Heart left ventricle (tissue), 16 donors: ENCODE data around the gene CYGB. TPM values are rescaled to one million over a fixed set of nuclear protein-coding genes. Genes with fewer than 3 reads are reported as not detected.

Experiments
- ATAC-seq, 4 donors: fragments of 200-7000 bp; cut with Tn5 transposase; one replicate each; pipeline ENCODE4 v1.9.1; 2020 to 2022; ENCODE audit warnings: moderate library complexity in 4 of 4, mild to moderate bottlenecking in 3 of 4, moderate number of reproducible peaks in 1 of 4
- DNase-seq, 5 donors: peaks; one replicate each; pipeline ENCODE4 v3.0.0-alpha.2; 2020
- H3K27ac ChIP-seq, 12 donors: fragments of 200-600 bp; sonication (generic) in 4 of 12; one replicate each; pipeline versions ENCODE4 v1.5.0 to v1.8.0; 2016 to 2022; ENCODE audit warnings: mild to moderate bottlenecking in 2 of 12
- H3K27me3 ChIP-seq, 9 donors: fragments of 200-600 bp; sonication (generic) in 2 of 9; one replicate each; pipeline versions ENCODE4 v1.5.1 to v1.8.0; 2016 to 2022; ENCODE audit warnings: mild to moderate bottlenecking in 3 of 9
- H3K36me3 ChIP-seq, 9 donors: fragments of 200-600 bp; sonication (generic) in 2 of 9; one replicate each; pipeline versions ENCODE4 v1.5.0 to v1.8.0; 2018 to 2022; ENCODE audit warnings: mild to moderate bottlenecking in 2 of 9
- H3K4me1 ChIP-seq, 12 donors: fragments of 200-600 bp; sonication (generic) in 4 of 12; one replicate each; pipeline versions ENCODE4 v1.5.0 to v1.8.0; 2016 to 2022; ENCODE audit warnings: mild to moderate bottlenecking in 3 of 12
- H3K4me3 ChIP-seq, 12 donors: fragments of 200-600 bp; sonication (generic) in 4 of 12; one replicate each; pipeline versions ENCODE4 v1.5.0 to v1.8.0; 2017 to 2022; ENCODE audit warnings: mild to moderate bottlenecking in 9 of 12, moderate library complexity in 4 of 12
- H3K9me3 ChIP-seq, 12 donors: fragments of 200-600 bp; sonication (generic) in 4 of 12; one replicate each; pipeline versions ENCODE4 v1.5.0 to v1.8.0; 2016 to 2022; ENCODE audit warnings: mild to moderate bottlenecking in 1 of 12
- CTCF ChIP-seq, 12 donors: fragments of 200-600 bp; sonication (generic) in 4 of 12; IDR thresholded peaks; one replicate each; pipeline versions ENCODE4 v1.5.0 to v1.8.0; 2018 to 2022; ENCODE audit warnings: antibody characterized with exemption in 12 of 12, mild to moderate bottlenecking in 5 of 12
- POLR2A ChIP-seq, 2 donors: fragments of 450-650 bp; IDR thresholded peaks; one replicate each; pipeline ENCODE4 v1.6.1; 2017; ENCODE audit warnings: antibody characterized with exemption in 2 of 2, mild to moderate bottlenecking in 2 of 2, moderate library complexity in 2 of 2
- WGBS, 4 donors: extraction: QIAGEN DNeasy Blood & Tissue Kit in 2 of 4; methylation state at CpG; one replicate each; pipeline versions ENCODE4 v1.1.5 to v1.1.7; 2013 to 2018; 5-methylcytosine and 5-hydroxymethylcytosine counted together
- intact Hi-C, 10 donors: fragments of 100-400 bp; cut with DNase I; formaldehyde crosslinking; loops; one replicate each; pipeline versions ENCODE4 v1.11.1 to v1.14.2; 2022
- polyA plus RNA-seq, 2 donors: library from polyadenylated mRNA; stranded (reverse); fragments of 200-250 nt; gene quantifications; one replicate each; pipeline ENCODE4 v1.2.3, GENCODE V29; 2013
- total RNA-seq, 9 donors: library from RNA; depleted of rRNA in 2 of 9; stranded (reverse); fragments of >200 nt in 2 of 9; fragmentation: NEBNext Ultra II Directional in 3 of 9; extraction: Animal tissue kit (Norgen Biotek cat#: 25700) in 3 of 9; gene quantifications; one replicate each; pipeline versions ENCODE4 v1.1.0 to v1.2.4, GENCODE V29; 2016 to 2023
- donor health status: ischemic (EF 13 %, LVEDD 7.1; RV severe dilation, severe dysfunction).
- donor health status: healthy with polysubstance abuse.
- donor health status: DM: no; HTN: yes; CAD: no.
- donor health status: DM: no; HTN: no; CAD: no.
- donor health status: ischemic (EF 25% LVEDD 6.9; RV normal size, moderate dysfunction).
- donor health status: ischemic (EF 25% LVEDD 5.7; RV mildly dilated, moderate dysfunction).
- donor health status: healthy.
- donor health status: DM: yes; HTN: yes; CAD: no.
- donor health status: ischemic (EF 35%, LVEDD 5.7; RV mildly dilated, moderate dysfunction).
- donor health status: nonischemic (EF 11% LVEDD 7.7; RV severe dilation, severe dysfunction).
- donor health status: DM: yes; HTN: yes; CAD: no.
- donor health status: PGD.
- donor health status: ischemic (EF 29% LVEDD 5.4; RV normal size, mild dysfunction).
- donor health status: nonischemic (EF 23%, LVEDD 6.1; RV moderate dilation, normal function).

CYGB gene
- total and polyA plus RNA-seq, 11 donors = 11.8 to 37.9 (median 21.9) TPM

DNA sequence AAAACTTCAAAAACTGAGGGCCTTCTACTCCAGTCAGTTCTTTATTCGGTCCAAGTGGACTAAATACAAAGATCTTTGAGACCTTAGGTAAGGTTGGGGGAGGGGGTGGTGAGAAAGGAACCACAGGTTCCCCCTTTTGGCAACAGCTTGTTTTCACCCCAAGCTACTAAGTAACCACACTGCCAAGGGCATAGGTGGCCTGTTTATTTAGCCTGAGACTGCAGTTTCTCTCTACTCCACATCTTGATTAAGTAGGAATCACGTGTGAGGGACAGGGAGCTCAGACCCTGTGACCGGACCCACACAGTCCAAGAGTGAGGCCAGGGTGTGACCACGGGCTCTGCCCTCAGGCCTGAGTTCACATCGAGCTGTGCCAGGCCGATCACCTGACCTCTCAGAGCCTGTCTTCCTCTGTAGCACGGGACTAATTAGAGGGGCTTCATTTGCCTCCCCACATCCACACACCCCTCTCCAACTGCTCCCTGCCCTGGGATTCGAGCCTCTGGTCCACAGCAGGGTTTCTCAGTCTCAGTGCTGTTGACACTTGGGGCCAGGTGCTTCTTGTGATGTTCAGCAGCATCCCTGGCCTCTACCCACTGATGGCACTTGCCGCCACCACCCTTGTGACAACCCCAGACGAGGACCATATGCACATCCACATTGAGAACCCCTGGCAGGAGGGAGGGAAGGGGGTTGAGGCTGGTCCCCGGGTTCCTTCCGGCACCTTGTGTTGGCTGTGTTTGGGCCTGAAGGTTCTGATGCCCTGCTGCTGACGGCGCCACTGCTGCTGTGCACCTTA, 30.3 kb upstream of the CYGB start:
- Histone ChIP-seq H3K36me3 (peaks cover 0 to 35% (median 23%) of the 10 kb centered on the region in 9 donors), H3K4me1 (peaks cover 0 to 30% (median 13%) of the 10 kb centered on the region in 12 donors), H3K27ac (no peak overlapping the region), H3K9me3 (no peaks in the 10 kb centered on the region), H3K27me3 (peaks cover 0 to 2% (median 0%) of the 10 kb centered on the region in 9 donors), H3K4me3 (no peak overlapping the region)
- ATAC-seq = peak; percentile 4 to 54 (median 32)
- no peak for DNase-seq
- WGBS, 4 donors = 57 to 86% (median 65%) methylated on average over 6 to 14 of the region's 14 CpGs
- no peak for TF ChIP-seq POLR2A (IDR thresholded peaks at IDR 0.05)
- TF ChIP-seq CTCF (IDR thresholded peaks at IDR 0.05) = no peak
- intact Hi-C loops = loop anchor here in 4 of 10 donors (5.0 to 10.0 kb wide), 3 partner anchors 49 to 157 kb away; partner anchors contain the start of genes MXRA7 (in 2 of the 4), JMJD6 (in 1 of the 4) and METTL23 (in 1 of the 4)

- ATAC-seq (no peak), DNase-seq (no peak)
- Histone ChIP-seq H3K4me1 (peaks cover 0 to 35% (median 14%) of the 10 kb centered on the region in 12 donors), H3K9me3 (no peaks in the 10 kb centered on the region), H3K4me3 (no peak overlapping the region), H3K36me3 (peaks cover 0 to 40% (median 27%) of the 10 kb centered on the region in 9 donors), H3K27me3 (peaks cover 0 to 2% (median 0%) of the 10 kb centered on the region in 9 donors), H3K27ac (no peak overlapping the region)
- TF ChIP-seq POLR2A (IDR thresholded peaks at IDR 0.05) (no peak), CTCF (IDR thresholded peaks at IDR 0.05) (no peak)
- intact Hi-C loops = loop anchor here in 4 of 10 donors (5.0 to 10.0 kb wide), 3 partner anchors 50 to 158 kb away; partner anchors contain the start of genes MXRA7 (in 2 of the 4), JMJD6 (in 1 of the 4) and METTL23 (in 1 of the 4)
- 63 to 81% (median 79%) methylated on average over 5 of the region's 5 CpGs for WGBS, 4 donors
Measured at GRCh38 chr17:76566988-76567431, 29.5 kb upstream of the CYGB start.

GRCh38 chr17:76566613-76566943, 29.1 kb upstream of the CYGB start:
- 63 to 97% (median 91%) methylated on average over 3 of the region's 3 CpGs for WGBS, 4 donors

More at GRCh38 chr17:76566613-76566943, 29.1 kb upstream of the CYGB start:
- no peak for DNase-seq
- no peak for ATAC-seq
- peaks cover 0 to 40% (median 18%) of the 10 kb centered on the region in 12 donors for H3K4me1 ChIP-seq
- peaks cover 0 to 45% (median 31%) of the 10 kb centered on the region in 9 donors for H3K36me3 ChIP-seq
- TF ChIP-seq CTCF (IDR thresholded peaks at IDR 0.05) (no peak), POLR2A (IDR thresholded peaks at IDR 0.05) (no peak)
- no peak overlapping the region for H3K27ac ChIP-seq
- intact Hi-C loops = loop anchor here in 4 of 10 donors (5.0 to 10.0 kb wide), 3 partner anchors 51 to 158 kb away; partner anchors contain the start of genes MXRA7 (in 2 of the 4), JMJD6 (in 1 of the 4) and METTL23 (in 1 of the 4)
- no peaks in the 10 kb centered on the region for H3K9me3 ChIP-seq
- H3K27me3 ChIP-seq = peaks cover 0 to 2% (median 0%) of the 10 kb centered on the region in 9 donors
- no peak overlapping the region for H3K4me3 ChIP-seq
